Stimulated activated CD4-positive, alpha-beta T cell treated with anti-CD3 and anti-CD28 coated beads, Interleukin-12 subunit alpha, Interleukin-12 subunit beta, amount 100 ng/mL, for 24 hours (primary cell): ENCODE data around the gene ROBO1.
"Not testable (repeated sequence)": the region's sequence is repeated elsewhere in the genome, so short reads cannot be mapped to it uniquely, and the experiment has no call there.

Experiments used
- DNase-seq, 2 experiments: peaks; one replicate each; pipeline ENCODE4 v3.0.0-alpha.2; 2020; ENCODE audit warnings: low read depth in 2 of 2

ROBO1 gene

GRCh38 chr3:78911394-78911793 lies 856.4 kb downstream of the ROBO1 start:
- no peak for DNase-seq

- no peak for DNase-seq
These were observed 859.6 kb downstream of the ROBO1 start for GRCh38 chr3:78908236-78908635.

- DNase-seq = no peak
These were observed 860.4 kb downstream of the ROBO1 start for GRCh38 chr3:78907367-78907766.

- no peak for DNase-seq
These were observed 860.9 kb downstream of the ROBO1 start for GRCh38 chr3:78906930-78907329.

GRCh38 chr3:78906245-78906644 lies 861.6 kb downstream of the ROBO1 start:
- no peak for DNase-seq

GRCh38 chr3:78905700-78906099 lies 862.1 kb downstream of the ROBO1 start:
- DNase-seq = no peak

GRCh38 chr3:78901544-78901943 lies 866.3 kb downstream of the ROBO1 start:
- no peak for DNase-seq

- DNase-seq = no peak
These were observed 866.9 kb downstream of the ROBO1 start for GRCh38 chr3:78900880-78901279.

GRCh38 chr3:78900426-78900825 lies 867.4 kb downstream of the ROBO1 start:
- DNase-seq = no peak

GRCh38 chr3:78895528-78895927 lies 872.3 kb downstream of the ROBO1 start:
- DNase-seq = no peak

GRCh38 chr3:78894787-78895186 lies 873.0 kb downstream of the ROBO1 start:
- DNase-seq = no peak

- no peak for DNase-seq
These were observed 874.6 kb downstream of the ROBO1 start for GRCh38 chr3:78893161-78893560.

- no peak for DNase-seq
These were observed 878.5 kb downstream of the ROBO1 start for GRCh38 chr3:78889348-78889747.

- no peak for DNase-seq
These were observed 879.2 kb downstream of the ROBO1 start for GRCh38 chr3:78888635-78889034.

GRCh38 chr3:78887547-78888011 lies 880.2 kb downstream of the ROBO1 start:
- DNase-seq = no peak

- DNase-seq = no peak
These were observed 880.8 kb downstream of the ROBO1 start for GRCh38 chr3:78887029-78887428.

- DNase-seq = not testable (repeated sequence)
These were observed 883.2 kb downstream of the ROBO1 start for GRCh38 chr3:78884567-78884966.

GRCh38 chr3:78882251-78882650 lies 885.5 kb downstream of the ROBO1 start:
- no peak for DNase-seq

GRCh38 chr3:78881501-78881900 lies 886.3 kb downstream of the ROBO1 start:
- no peak for DNase-seq

- no peak for DNase-seq
These were observed 887.0 kb downstream of the ROBO1 start for GRCh38 chr3:78880603-78881461.

GRCh38 chr3:78879295-78879860 lies 888.4 kb downstream of the ROBO1 start:
- no peak for DNase-seq

GRCh38 chr3:78878789-78879188 lies 889.0 kb downstream of the ROBO1 start:
- DNase-seq = no peak

GRCh38 chr3:78878011-78878410 lies 889.8 kb downstream of the ROBO1 start:
- DNase-seq = no peak
